NCI-H2081 treated with DMSO at 0.1 percent for 48 hours (cell line): Measurements from ENCODE around the gene FDX1.
"Not testable (repeated sequence)": the region's sequence is repeated elsewhere in the genome, so short reads cannot be mapped to it uniquely, and the experiment has no call there.

Source experiments
- DNase-seq: peaks from one replicate; lab custom pipeline; 2025; lab: John Stamatoyannopoulos, UW

The FDX1 gene

GRCh38 chr11:110429731-110430266, at the start of gene FDX1:
Gene FDX1, plus strand, starts transcription at chr11:110429948. Its CDS starts 173 bp downstream, at chr11:110430121.
- peak; percentile 49 for DNase-seq

DNA sequence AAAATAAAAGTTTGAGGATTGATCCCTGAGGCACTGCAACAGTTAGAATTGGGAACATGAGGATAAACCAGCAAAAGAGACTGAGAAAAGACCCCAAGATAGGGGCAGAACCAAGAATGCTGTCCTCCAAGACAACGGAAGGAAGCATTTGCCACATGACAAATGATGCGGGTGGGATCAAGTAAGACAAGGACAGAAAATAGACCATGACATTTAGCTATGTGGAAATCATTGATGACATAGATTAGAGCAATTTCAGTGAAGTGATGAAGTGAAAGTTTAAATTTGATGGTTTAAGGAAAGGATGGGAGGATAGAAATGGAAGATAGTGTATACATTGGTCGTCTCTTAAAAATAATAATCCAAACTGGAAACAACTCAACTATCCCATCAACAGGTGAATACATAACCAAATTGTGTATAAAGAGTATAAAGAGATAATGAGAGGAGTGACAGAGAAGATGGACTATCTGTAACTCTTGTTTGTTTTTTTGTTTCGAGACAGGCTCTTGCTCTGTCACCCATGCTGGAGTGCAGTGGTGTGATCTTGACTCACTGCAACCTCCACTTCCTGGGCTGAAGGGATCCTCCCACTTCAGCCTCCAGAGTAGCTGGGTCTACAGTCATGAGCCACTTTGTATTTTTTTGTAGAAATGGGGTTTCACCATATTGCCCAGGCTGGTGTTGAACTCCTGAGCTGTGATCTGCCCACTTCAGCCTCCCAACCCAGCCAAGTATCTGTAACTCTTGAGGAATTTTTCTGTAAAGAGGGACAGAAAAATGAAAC, 48.7 kb upstream of the FDX1 start:
- DNase-seq = no peak

GRCh38 chr11:110388231-110388630, 41.5 kb upstream of the FDX1 start:
- DNase-seq = not testable (repeated sequence)

GRCh38 chr11:110389965-110390364, 39.8 kb upstream of the FDX1 start:
- DNase-seq = no peak

GRCh38 chr11:110392056-110392455, 37.7 kb upstream of the FDX1 start:
- no peak for DNase-seq

- not testable (repeated sequence) for DNase-seq
Measured at GRCh38 chr11:110397668-110398286, 32.0 kb upstream of the FDX1 start.

DNA sequence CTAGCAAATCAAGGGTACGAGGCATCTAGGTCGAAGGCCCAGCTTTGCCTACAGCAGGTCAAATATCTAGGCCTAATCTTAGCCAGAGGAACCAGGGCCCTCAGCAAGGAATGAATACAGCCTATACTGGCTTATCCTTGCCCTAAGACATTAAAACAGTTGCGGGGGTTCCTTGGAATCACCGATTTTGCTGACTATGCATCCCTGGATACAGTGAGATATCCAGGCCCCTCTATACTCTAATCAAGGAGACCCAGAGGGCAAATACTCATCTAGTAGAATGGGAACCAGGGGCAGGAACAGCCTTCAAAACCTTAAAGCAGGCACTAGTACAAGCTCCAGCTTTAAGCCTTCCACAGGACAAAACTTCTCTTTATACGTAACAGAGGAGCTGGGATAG, 26.2 kb upstream of the FDX1 start:
- DNase-seq = not testable (repeated sequence)

DNA sequence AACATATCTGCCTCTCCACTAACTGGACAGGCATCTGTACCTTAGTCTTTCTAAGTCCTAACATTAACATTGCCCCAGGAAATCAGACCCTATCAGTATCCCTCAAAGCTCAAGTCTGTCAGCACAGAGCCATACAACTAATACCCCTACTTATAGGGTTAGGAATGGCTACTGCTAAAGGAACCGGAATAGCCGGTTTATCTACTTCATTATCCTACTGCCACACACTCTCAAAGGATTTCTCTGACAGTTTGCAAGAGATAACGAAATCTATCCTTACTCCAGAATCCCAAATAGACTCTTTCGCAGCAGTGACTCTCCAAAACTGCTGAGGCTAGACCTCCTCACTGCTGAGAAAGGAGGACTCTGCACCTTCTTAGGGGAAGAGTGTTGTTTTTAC, 24.1 kb upstream of the FDX1 start:
- not testable (repeated sequence) for DNase-seq

DNA sequence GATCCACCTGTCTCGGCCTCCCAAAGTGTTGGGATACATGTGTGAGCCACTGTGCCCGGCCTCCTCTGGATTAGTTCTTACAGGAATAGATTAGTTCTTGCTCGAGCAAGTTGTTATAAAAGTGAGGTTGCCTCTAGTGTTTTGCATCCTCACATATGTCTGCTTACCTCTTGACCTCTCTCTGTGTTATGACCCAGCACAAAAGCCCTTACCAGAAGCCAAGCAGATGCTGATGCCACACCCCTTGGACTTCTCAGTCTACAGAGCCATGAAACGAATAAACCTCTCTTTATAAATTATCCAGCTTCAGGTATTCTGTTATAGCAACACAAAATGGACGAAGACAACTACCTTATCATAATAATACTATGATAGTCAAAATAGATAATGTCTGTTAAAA, 22.4 kb upstream of the FDX1 start:
- no peak for DNase-seq

DNA sequence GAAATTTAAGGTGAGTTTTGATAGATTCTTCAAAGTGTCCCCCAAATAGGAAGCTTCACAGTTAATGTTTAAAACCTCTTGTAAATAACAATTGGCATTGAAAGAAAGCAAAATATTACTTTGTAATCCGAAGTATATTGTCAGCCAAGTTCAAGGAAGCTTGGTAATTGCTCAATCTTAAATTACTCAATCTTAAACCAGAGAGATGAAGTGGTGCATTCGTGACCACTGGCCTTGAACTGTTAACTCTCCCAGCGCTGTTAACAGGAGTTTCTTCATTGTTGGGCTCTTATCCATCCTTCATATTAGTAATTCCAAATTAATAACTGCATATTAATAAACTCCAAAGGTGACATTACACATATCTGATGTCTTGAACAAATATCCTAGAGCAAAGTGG, 20.6 kb upstream of the FDX1 start:
- no peak for DNase-seq

DNA sequence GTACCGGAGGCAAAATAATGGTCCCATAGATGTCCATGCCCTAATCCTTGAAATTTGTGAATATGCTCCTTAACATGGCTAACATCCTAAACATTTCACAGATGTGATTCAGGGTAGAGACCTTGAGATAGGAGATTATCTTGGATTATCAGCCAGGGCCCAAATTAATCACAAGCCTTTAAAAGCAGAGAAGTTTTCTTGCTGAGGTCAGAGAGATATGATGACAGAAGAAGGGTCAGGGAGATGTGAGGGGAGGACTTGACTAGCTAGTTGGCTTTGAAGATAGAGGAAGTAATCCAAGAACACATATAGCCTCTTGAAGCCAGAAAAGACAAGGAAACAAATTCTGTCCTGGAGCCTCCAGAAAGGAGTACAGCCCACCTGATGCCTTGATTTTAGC, 19.1 kb upstream of the FDX1 start:
- DNase-seq = no peak

GRCh38 chr11:110415081-110415480, 14.7 kb upstream of the FDX1 start:
- no peak for DNase-seq

GRCh38 chr11:110421658-110422057, 8.1 kb upstream of the FDX1 start:
- not testable (repeated sequence) for DNase-seq

GRCh38 chr11:110422306-110422905, 7.3 kb upstream of the FDX1 start:
- DNase-seq = no peak

DNA sequence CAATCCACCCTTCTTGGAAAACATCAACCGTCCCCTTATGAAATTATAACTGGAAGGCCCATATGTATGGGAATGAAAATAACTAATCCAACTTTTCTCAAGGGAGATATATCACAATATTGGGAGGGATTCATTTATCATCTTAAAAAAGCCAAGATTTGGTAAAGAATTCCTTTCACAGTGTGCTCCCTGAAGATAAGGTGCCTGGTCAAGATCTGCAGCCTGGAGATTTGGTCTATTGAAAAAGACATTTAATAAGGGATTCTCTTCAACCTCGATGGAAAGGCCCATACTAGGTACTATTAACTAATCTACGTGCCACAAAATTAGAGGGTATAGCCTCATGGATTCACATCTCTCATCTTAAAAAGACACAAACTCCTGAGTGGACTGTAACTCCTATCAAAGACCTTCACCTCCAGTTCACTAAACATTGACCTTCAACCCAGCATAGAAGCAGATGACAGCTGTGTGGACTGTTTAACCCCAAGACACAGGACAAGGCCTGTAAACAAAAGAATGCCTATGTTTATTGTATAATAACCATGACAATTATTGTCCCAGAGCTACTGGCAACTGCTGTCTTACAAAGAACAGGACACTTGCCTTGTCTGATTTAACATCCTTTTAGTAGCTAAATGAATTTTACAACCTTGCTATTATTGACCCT, 4.8 kb upstream of the FDX1 start:
- no peak for DNase-seq

DNA sequence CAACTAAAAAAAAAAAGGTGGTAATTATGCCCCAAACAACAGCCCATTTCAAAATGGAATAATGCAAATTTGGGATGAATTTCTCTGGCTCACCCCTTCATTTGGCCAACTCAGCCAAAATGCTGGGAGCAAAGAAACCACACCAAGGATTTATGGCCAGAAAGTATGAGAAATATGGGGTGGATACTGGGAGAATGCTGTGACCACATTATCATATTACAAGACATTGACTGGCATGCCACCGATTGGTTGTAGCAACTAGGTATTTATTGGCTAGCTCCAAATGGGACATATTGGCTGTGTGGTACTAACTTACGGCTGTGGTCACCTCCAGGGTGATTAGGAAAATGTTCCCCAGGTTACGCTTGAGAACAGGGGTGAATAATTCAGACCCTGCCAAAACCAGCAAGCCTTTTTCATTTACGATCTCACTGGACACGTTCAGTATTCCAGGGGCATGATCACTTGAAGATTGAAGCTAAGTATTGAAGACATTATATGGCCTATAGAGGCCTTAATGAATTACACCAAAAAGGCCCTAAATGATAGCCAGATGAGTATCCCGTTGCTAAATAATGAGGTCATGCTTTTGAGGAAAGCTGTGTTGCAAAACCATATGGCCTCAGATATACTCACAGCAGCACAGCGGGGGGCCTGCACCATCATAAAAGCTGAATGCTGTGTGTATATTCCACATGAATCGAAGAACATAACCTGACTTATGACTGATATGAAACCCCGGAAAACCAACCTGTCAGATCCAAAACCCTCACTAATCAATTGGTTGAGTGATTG, 3.8 kb upstream of the FDX1 start:
- DNase-seq = no peak

DNA sequence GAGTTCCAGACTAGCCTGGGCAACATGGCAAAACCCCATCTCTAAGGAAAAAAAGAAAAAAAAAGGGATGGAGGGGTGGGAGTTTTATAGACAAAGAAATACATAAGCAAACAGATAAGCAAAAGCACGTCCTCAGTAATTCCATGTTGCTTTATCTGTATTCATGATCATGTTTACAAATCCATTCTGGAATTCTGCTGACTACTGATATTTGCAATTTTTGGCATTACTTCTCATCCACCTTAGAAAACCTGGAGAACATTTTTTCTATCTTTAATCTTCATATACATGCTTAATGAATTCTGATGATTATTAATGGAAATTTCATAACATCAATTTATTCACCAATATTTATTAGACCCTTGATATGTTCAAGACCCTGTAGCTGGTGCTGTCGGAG, 1.7 kb upstream of the FDX1 start:
- DNase-seq = no peak

GRCh38 chr11:110428956-110429730, 605 bp upstream of the FDX1 start:
- no peak for DNase-seq

GRCh38 chr11:110430267-110431050, 711 bp downstream of the FDX1 start:
- no peak for DNase-seq
